ENCODE results near the gene CLCNKB.
A peak's percentile ranks its signal among the peaks of the same experiment; 100 is the strongest.
"Not testable (repeated sequence)": the region's sequence is repeated elsewhere in the genome, so short reads cannot be mapped to it uniquely, and the experiment has no call there.

CLCNKB gene

GRCh38 chr1:16015960-16016901 is 27.4 kb upstream of the CLCNKB start:
- DNase-seq: no peak

- no peak for DNase-seq
These were observed 26.5 kb upstream of the CLCNKB start for GRCh38 chr1:16017076-16017460.

GRCh38 chr1:16017461-16018303 is 25.9 kb upstream of the CLCNKB start, which contains the start of gene HSPB7:
Gene HSPB7, minus strand, starts transcription at chr1:16018043. Its CDS starts 80 bp downstream, at chr1:16017963.
- DNase-seq: no peak

GRCh38 chr1:16018308-16018707 is 25.3 kb upstream of the CLCNKB start:
- no peak for DNase-seq

- DNase-seq: no peak
These were observed 24.6 kb upstream of the CLCNKB start for GRCh38 chr1:16018749-16019643.

DNA sequence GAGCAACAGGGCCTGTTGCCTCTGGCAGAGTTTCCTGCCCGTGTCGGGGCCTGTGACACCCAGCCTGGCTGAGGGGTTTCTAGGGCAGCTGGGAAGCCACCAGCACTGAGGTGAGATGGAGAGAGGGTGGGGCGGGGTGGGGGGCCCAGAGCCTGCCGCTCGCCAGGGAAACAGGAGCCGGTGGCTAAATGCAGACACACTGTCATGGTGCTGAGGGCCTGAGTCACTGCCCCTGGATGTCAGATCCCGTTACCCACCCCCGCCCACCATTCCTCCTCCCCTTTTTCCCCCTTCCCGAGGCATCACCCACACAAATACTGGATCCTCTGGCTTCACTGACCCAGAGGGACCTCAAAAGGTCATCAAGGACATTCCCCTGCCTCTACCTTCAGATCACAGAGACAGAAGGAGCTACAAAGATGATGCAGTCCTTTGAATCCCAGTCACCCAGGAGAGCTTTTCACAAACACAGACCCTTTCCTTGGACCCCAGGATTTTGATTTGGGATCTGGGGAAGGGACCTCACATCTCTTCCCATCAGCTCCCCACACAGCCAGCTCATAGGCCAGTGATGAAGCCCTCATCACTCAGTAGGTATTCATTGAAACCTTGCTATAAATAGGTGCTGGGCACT is 23.8 kb upstream of the CLCNKB start:
- DNase-seq: no peak

DNA sequence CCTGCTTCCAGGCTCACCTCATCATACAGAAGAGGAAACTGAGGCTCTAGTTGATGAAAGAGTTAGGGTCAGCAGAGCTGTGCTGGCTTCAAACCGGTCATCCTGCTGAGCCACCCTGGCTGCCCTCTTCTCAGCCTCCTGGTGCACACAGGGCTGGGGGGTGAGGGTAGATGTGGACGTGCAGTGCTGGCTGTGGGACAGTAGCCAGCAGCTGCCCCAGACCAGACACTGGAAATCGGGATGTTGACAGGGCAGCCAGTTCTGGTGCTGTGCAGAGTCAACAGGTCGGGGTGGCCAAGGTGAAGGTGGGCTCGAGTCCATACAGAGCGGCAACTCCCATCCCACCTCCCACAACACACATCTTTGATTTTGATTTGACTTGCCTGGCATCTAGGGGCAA is 23.3 kb upstream of the CLCNKB start:
- no peak for DNase-seq

DNA sequence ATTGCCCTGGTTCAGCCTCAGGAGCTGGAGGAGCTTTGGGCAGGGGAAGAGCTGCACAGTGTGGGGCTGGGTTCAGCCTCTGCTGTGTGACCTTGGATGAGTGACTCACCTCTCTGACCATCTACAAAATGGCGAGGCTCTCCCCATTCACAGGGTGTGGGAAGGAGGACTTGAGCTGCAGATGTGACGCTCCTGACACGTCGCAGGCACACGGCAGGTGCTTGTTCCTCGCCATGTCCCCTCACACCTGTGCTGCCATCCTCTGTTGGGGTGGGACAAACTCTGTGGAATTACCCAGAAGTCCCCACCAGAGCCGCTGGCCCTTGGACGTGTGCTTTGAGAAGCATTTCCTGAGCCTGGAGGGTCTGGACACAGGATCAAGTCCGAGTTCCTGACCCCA is 22.7 kb upstream of the CLCNKB start:
- DNase-seq: not testable (repeated sequence)

DNA sequence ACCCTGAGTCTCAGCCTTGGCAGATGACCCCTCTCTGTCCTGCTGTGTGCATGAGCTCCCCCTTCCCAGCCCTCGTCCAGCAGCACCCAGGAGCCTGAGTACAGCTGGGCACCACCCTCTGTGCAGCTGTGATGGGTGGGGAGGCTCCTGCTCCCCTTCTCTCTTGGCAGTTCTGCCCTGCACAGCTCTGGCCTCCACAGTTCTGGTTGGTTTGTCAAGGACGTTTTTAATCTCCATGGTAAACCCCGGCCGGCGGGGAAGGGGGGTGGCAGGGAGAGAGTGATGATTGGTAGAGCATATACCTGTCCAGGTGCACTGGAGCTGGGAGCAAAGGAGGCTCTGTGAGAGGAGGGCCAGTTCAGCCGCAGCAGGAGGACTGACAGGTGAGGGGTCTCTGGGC is 21.9 kb upstream of the CLCNKB start, which contains the start of gene CLCNKA:
Gene CLCNKA (plus strand): TSS at position 356 of the 400 bp plus-strand sequence. CDS start 584 bp downstream, outside the sequence.
- no peak for DNase-seq

DNA sequence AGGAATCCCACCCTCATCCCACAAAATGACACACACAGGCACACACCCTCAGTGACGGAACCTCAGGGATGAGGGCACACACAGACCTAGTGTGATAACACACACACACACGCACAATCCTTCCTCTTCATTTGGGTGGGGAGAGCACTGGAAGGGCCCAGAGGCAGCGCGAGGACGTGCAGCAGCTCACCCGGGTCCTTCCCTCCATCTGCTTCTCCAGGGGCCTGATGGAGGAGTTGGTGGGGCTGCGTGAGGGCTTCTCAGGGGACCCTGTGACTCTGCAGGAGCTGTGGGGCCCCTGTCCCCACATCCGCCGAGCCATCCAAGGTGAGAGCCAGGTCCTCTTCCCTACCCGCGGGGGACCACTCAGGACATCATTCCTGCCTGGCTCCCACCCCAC is 21.2 kb upstream of the CLCNKB start:
- no peak for DNase-seq

DNA sequence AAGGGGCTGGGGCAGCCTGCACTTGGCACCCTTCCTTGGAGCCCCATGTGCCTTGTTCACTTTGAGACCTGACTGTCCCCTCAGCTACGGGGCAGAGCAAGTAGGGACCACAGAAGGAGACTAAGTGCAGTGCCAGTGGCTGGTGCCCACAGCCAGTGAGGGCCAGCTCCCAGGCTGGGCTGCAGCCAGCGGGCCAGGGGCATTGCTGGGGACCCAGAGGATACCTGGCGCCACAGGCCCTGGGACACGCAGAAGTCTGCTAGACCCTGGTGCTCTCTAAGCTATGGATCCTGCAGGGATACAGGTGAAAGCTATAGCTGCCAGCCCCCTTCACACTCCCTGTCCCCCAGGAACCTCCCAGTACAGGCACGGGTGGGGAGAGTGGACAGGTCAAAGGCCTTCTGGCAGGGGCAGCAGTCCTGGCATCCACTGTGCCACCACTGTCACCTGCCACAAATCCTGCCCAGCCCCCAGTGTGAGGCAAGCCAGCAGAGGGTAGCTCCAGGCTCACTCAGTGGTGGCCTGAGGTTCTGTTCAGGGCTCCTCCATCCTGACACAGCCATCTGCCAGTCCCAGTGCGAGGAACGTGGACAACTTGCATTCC is 20.4 kb upstream of the CLCNKB start:
- no peak for DNase-seq

DNA sequence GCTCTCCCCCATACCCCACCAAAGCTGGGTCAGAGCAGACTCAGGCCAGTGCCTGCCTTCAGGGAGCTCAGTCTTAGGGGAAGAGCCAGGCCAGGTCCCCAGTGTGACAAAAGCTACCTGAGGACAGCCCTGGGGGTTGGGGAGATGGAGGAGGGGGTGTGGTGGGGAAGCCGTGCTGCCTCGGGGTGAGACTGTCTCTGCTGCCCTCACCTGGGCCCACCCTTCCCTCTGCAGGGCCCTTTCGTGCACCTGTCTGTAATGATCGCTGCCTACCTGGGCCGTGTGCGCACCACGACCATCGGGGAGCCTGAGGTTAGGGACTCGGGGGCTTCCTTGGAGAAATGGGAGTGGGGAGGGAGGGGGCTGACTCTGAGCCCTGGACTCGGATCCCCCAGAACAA is 17.3 kb upstream of the CLCNKB start:
- not testable (repeated sequence) for DNase-seq

GRCh38 chr1:16026723-16027484 is 16.7 kb upstream of the CLCNKB start:
- peak; percentile 4 for DNase-seq

- no peak for DNase-seq
These were observed 15.2 kb upstream of the CLCNKB start for GRCh38 chr1:16028237-16029002.

DNA sequence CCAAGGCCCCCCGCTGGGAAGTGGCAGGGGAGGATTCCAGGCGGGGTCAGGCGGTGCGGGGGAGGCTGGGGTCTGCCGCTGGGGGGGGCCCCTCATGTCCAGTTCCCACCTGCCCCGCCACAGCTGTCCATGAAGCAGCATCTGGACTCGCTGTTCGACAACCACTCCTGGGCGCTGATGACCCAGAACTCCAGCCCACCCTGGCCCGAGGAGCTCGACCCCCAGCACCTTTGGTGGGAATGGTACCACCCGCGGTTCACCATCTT is 14.6 kb upstream of the CLCNKB start:
- not testable (repeated sequence) for DNase-seq

GRCh38 chr1:16029288-16029687 is 14.3 kb upstream of the CLCNKB start:
- no peak for DNase-seq

GRCh38 chr1:16031551-16031950 is 12.0 kb upstream of the CLCNKB start:
- no peak for DNase-seq

- DNase-seq: peak; percentile 47
These were observed 11.0 kb upstream of the CLCNKB start for GRCh38 chr1:16032388-16033102.

DNA sequence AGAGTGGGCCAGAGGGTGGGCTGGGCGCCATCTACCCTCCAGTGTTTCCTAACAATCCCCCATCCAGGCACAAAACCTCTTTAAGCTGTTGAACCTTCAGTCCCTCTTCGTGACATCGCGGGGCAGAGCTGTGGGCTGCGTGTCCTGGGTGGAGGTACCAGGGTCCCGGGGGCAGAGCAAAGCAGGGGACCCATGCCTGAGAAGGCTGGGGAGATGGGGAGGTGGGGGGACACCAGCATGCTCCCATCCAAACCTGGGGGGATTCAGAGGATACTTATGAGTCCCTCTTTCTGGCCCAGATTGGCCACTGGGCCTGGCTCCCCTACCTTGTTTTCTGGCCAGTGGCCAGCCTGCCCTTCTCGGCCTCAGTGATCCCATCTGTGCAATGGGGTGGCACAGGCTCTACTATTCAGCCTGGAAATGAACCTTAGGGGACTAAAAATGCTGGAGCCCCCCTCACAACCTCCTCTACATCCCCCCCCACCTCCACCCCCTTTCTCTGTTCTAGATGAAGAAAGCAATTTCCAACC is 10.4 kb upstream of the CLCNKB start:
- DNase-seq: not testable (repeated sequence)
